HL-60 (cell line): ENCODE data around the gene NRXN3.

Source experiments
- DNase-seq, 2 experiments: peaks; one replicate each; pipeline ENCODE4 v3.0.0-alpha.2; 2010 to 2020; ENCODE audit warnings: low read depth in 1 of 2, low spot score in 1 of 2
- H3K27ac ChIP-seq: fragments of 250-450 bp; sonication (Bioruptor Pico); replicated peaks from 2 replicates; pipeline ENCODE4 v1.5.1; 2020; ENCODE audit warnings: mild to moderate bottlenecking, moderate library complexity
- H3K27me3 ChIP-seq: fragments of 250-450 bp; sonication (Bioruptor Pico); 2 replicates; pipeline ENCODE4 v1.5.1; 2021; ENCODE audit warnings: mild to moderate bottlenecking, moderate library complexity; ENCODE audit not compliant: insufficient read depth, poor library complexity, severe bottlenecking
- H3K4me3 ChIP-seq: replicated peaks from 2 replicates; pipeline ENCODE4 v1.5.1; 2011; ENCODE audit warnings: mild to moderate bottlenecking, control low read depth, low read length; ENCODE audit not compliant: insufficient read depth
- CTCF ChIP-seq: IDR thresholded peaks from one replicate; pipeline ENCODE4 v1.5.1; 2011; ENCODE audit warnings: low read length, control low read depth, inconsistent platforms; ENCODE audit not compliant: insufficient read depth
- GABPA ChIP-seq: IDR thresholded peaks from 2 replicates; pipeline ENCODE4 v1.6.1; 2012; ENCODE audit warnings: low read depth
- POLR2AphosphoS5 ChIP-seq: IDR thresholded peaks from 2 replicates; pipeline ENCODE4 v1.6.1; 2012; ENCODE audit warnings: low read depth
- SPI1 ChIP-seq: IDR thresholded peaks from 2 replicates; pipeline ENCODE4 v1.6.1; 2012; ENCODE audit warnings: low read depth, mild to moderate bottlenecking, borderline replicate concordance
- TF ChIP-seq, protein P1 (sequence below): IDR thresholded peaks from 2 replicates; pipeline ENCODE4 v1.6.1; 2012; ENCODE audit warnings: low read depth; ENCODE audit not compliant: insufficient replicate concordance

NRXN3 gene

DNA sequence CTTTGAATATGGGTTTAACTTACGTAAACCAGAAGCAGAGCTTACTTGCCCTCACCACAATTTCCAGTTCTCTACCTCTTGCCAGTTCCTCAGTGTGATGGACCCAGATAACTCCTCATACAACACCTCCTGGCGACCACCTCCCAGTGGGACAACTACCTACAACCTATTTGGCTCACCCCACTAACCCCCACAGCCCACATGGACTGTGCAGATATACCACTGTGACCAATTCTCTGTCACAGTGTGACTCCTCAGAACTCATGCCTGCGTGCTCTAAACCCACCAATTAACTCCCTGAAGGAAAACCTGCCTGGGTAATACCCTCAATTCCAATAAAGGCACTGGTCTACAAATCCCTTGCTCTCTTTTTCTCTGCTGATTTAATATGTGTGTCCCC, 1729.4 kb downstream of the NRXN3 start:
- Histone ChIP-seq H3K4me3 (no peak overlapping the region), H3K27ac (no peak overlapping the region), H3K27me3 (no peaks in the 10 kb centered on the region)
- no peak for DNase-seq
- no peak for TF ChIP-seq SPI1
- TF ChIP-seq, protein P1, sequence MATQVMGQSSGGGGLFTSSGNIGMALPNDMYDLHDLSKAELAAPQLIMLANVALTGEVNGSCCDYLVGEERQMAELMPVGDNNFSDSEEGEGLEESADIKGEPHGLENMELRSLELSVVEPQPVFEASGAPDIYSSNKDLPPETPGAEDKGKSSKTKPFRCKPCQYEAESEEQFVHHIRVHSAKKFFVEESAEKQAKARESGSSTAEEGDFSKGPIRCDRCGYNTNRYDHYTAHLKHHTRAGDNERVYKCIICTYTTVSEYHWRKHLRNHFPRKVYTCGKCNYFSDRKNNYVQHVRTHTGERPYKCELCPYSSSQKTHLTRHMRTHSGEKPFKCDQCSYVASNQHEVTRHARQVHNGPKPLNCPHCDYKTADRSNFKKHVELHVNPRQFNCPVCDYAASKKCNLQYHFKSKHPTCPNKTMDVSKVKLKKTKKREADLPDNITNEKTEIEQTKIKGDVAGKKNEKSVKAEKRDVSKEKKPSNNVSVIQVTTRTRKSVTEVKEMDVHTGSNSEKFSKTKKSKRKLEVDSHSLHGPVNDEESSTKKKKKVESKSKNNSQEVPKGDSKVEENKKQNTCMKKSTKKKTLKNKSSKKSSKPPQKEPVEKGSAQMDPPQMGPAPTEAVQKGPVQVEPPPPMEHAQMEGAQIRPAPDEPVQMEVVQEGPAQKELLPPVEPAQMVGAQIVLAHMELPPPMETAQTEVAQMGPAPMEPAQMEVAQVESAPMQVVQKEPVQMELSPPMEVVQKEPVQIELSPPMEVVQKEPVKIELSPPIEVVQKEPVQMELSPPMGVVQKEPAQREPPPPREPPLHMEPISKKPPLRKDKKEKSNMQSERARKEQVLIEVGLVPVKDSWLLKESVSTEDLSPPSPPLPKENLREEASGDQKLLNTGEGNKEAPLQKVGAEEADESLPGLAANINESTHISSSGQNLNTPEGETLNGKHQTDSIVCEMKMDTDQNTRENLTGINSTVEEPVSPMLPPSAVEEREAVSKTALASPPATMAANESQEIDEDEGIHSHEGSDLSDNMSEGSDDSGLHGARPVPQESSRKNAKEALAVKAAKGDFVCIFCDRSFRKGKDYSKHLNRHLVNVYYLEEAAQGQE: no peak
- TF ChIP-seq GABPA: no peak
- no peak for TF ChIP-seq CTCF
- no peak for TF ChIP-seq POLR2AphosphoS5

GRCh38 chr14:79904497-79904896, 1734.3 kb downstream of the NRXN3 start:
- TF ChIP-seq, protein P1: no peak
- TF ChIP-seq SPI1 (no peak), CTCF (no peak), GABPA (no peak), POLR2AphosphoS5 (no peak)
- H3K4me3 ChIP-seq: no peak overlapping the region
- DNase-seq: no peak
- H3K27ac ChIP-seq: no peak overlapping the region
- H3K27me3 ChIP-seq: no peaks in the 10 kb centered on the region

DNA sequence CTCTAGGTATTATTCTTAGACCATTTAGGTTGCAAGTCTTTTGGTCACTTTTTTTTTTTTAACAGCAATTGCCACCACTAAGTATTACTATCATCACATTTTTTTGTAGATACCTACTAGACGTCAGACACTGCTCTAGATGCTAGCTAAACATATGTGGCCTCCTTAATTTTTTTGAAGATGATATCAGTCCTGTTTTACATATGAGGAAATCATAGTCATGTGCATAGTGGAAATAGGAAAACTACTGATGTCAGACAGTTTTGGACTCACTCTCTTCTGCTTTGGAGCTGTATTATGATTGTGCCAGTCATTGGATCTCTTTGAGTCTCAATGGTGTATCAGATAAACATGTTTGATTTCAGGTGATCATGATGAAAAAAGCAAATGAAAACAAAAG, 1736.8 kb downstream of the NRXN3 start:
- TF ChIP-seq GABPA (no peak), SPI1 (no peak), POLR2AphosphoS5 (no peak), CTCF (no peak)
- TF ChIP-seq, protein P1: no peak
- H3K4me3 ChIP-seq: no peak overlapping the region
- H3K27me3 ChIP-seq: no peaks in the 10 kb centered on the region
- no peak for DNase-seq
- no peak overlapping the region for H3K27ac ChIP-seq
